Cortex of kidney (tissue), 1 donor: ENCODE measurements around the gene KCNC3.

Source experiments
- DNase-seq: peaks from one replicate; lab custom pipeline; 2025; lab: John Stamatoyannopoulos, UW

The KCNC3 gene

DNA sequence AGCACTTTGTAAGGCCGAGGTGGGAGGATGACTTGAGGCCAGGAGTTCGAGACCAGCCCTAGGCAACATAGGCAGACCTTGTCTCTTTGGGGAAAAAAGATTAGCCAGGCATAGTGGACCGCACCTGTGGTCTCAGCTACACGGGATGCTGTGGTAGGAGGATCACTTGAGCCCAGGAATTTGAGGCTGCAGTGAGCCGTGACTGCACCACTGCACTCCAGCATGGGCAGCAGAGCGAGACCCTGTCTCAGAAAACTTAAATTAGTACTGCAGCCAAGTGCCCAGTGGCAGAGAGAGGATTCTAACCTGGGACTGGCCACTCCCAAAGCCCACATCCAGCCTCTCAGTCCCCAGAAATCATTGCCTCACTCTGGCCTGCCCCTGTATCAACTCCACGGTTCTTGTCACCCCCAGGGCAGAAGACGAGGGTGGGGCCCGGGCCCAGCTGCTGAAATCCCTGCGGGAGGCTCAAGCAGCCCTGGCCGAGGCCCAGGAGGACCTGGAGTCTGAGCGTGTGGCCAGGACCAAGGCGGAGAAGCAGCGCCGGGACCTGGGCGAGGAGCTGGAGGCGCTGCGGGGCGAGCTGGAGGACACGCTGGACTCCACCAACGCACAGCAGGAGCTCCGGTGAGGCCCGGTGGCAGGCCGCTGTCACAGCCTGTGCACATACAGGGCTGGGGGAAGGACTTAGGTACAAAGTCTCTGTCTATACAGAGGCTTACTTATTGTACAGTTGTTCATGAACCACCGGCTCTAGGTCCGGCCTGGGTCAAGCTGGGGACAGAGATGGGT is 53.4 kb downstream of the KCNC3 start:
- DNase-seq = no peak

DNA sequence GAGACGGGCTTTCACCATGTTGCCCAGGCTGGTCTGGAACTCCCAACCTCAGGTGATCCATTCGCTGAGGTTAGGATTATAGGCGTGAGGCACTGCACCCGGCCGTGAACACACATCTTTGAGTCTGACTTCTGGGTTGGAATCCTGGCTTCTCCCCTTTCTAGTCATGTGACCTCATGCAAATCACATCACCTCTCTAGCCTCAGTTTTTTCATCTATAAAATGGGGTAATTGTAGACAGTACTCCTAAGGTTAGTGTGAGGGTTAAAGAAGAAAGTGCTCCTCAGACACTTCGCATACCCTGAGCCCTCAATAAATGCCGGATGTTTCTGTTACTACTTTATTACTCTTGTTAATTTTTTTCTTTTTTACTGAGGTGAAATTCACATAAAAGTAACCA is 55.4 kb downstream of the KCNC3 start:
- no peak for DNase-seq

DNA sequence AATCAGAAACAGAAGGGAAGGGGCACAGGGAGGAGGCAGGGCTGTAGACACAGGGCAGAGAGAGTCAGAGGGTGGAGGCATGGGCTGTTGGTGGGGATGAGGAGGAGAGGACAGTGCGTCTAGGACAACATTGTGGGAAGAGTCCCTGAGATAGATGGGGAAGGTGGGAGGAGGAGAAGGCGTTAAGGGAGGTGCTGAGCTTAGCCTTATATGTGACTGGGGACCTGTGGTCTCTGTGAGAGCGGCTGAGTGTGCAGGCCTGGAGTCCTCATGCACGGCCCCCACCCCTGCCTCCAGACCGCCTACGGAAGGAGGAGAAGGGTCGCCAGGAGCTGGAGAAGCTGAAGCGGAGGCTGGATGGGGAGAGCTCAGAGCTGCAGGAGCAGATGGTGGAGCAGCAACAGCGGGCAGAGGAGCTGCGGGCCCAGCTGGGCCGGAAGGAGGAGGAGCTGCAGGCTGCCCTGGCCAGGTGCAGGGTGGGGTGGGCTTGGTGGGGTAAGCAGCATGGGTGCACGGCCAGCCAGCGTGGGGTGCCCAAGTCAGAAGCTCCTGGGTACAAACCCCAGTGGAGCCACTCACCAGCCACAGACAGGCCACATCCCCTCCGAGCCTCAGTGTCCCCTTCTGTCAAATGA is 56.8 kb downstream of the KCNC3 start:
- DNase-seq = no peak

DNA sequence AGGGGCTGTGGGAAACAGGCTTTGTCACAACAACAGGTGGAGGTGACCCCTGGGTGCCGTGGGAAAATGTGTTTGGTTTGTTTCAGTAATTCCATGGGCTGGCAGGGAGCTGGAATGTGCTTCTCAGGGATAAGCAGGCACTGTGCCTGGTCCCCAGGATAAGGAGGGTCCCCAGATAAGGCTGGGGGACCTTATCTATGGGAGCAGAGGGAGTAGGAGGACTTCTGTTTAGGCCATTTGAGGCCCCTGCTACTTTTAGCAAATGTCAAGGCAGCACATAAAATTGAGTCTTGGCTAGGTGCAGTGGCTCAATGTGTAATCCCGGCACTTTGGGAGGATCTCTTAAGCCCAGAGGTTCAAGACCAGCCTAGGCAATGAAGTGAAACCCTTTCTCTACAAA is 59.5 kb downstream of the KCNC3 start:
- no peak for DNase-seq

DNA sequence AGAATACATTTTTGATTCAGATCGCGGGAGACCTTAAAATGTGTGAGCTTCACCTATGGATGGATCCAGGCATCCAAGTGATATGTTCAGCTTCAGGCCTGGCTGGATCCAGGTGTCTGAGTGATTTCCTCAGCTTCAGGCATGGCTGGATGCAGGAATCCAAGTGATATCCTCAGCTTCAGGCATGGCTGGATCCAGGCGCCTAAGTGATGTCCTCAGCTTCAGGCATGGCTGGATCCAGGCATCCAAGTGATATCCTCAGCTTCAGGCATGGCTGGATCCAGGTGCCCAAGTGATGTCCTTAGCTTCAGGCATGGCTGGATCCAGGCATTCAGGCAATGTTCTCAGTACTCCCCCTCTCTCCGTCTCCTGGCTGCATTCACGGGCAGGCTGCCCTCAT is 60.7 kb downstream of the KCNC3 start:
- no peak for DNase-seq

DNA sequence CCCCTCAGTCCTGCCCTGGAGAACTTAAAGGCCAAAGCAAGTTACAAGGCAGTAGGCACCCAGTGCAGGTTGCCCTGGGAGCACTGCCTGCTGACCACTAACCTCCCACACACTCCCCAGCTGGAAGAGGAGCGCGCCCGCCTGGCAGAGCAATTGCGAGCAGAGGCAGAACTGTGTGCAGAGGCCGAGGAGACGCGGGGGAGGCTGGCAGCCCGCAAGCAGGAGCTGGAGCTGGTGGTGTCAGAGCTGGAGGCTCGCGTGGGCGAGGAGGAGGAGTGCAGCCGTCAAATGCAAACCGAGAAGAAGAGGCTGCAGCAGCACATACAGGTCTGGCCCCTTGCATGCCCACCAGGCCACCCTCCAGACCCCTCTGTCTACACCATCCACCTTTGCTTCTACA is 61.1 kb downstream of the KCNC3 start:
- no peak for DNase-seq

DNA sequence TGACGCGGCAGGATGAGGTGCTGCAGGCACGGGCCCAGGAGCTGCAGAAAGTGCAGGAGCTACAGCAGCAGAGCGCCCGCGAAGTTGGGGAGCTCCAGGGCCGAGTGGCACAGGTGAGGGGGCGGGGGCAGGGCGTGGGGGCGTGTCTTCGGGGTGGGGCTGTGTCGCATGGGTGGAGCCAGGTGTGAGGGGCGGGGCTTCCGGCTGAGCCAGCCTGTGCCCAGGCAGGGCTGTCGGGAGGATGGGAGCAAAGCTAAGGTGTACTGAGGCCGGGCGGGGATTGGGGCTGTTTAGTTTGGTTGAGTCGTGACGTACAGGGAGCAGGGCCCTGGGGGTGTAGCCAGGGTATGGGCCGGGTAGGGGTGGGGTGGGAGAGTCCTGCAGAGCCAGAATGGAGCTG is 62.3 kb downstream of the KCNC3 start:
- DNase-seq = no peak

DNA sequence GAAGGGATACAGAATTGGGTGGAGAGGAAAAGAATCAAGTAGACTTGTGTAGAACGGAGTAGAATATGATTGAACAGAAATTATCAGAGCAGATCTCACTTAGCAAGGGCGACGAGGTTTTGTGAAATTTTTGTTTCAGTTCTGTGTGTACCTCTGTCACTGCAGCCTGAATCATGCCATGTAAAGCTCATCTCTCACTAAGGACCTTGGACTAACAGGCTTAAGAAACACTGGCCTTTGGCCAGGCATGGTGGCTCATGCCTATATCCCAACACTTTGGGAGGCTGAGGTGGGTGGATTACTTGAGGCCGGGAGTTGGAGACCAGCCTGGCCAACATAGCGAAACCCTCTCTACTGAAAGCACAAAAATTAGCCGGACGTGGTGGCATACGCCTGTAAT is 63.1 kb downstream of the KCNC3 start:
- DNase-seq = no peak

DNA sequence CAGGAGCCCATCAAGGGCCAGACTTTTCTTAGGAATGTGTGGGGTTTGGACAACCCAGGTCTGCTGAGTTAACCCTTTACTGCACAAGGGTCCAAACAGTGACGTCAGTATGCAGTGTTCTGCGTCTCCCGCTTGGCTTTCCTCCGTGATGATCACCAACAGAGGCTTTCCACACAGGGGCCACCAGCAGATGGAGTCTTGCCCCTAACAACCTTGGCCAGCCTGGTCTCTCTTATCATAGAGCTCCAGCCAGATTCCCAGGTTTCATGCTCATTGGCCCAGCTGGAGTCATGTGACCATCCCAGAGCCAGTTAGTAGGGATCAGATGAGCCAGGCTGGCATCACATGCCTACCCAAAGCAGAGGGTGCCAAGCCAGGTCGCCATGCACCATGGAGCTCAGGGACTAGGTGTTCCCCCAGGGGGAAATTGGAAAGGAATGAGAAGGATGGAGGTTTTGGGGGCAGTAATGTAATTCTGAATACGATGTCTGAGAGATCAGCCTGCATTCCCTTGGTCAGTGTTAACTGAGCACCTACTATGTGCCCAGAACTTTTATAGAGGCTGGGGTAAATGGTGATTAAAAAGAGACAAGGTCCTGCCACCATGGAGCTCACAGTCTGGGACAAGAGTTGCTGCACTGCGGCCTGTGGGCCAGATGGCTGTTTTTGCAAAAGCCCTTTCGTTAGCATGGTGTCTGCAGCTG is 64.5 kb downstream of the KCNC3 start:
- DNase-seq = no peak

DNA sequence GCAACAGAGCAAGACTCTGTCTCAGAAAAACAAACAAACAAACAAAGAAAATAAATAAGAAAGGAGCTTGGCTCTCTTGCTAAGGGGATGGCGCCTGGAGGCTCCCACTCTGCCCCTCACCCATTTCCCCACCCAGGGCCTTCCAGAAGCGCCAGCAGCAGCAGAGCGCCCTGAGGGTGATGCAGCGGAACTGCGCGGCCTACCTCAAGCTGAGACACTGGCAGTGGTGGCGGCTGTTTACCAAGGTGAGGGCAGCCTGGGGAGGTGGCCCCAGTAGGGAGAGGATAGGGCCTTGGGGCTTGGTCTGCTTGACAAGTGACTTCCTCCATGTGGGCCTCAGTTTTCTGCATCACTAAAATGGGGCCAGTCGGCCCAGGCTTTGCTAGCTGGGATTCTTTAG is 66.0 kb downstream of the KCNC3 start:
- DNase-seq = no peak
